Thoracic aorta (tissue), 2 donors: ENCODE data around the gene CRAT. TPM values are rescaled to one million over a fixed set of nuclear protein-coding genes. Genes with fewer than 3 reads are reported as not detected.

Source experiments
- ATAC-seq: fragments of 150-250 bp; one replicate; pipeline ENCODE4 v1.8.0; 2017; ENCODE audit warnings: low read depth; ENCODE audit not compliant: insufficient number of reproducible peaks, low FRiP score
- DNase-seq: peaks from one replicate; pipeline ENCODE4 v3.0.0-alpha.2; 2020; ENCODE audit warnings: low spot score
- H3K27ac ChIP-seq, 2 donors: fragments of 200-600 bp; sonication (generic); 1 replicate in 1 of 2; 2 replicates in 1 of 2; pipeline ENCODE4 v1.5.1; 2016; ENCODE audit warnings: mild to moderate bottlenecking in 2 of 2, moderate library complexity in 2 of 2
- H3K27me3 ChIP-seq: fragments of 200-600 bp; sonication (generic); replicated peaks from 2 replicates; pipeline ENCODE4 v1.6.0; 2016; ENCODE audit warnings: mild to moderate bottlenecking; ENCODE audit not compliant: insufficient read depth
- H3K36me3 ChIP-seq: fragments of 200-600 bp; sonication (generic); one replicate; pipeline ENCODE4 v1.5.1; 2016
- H3K4me1 ChIP-seq, 2 donors: fragments of 200-600 bp; sonication (generic); 1 replicate in 1 of 2; 2 replicates in 1 of 2; pipeline versions ENCODE4 v1.5.1 to v1.6.0; 2016; ENCODE audit warnings: low read depth in 2 of 2, mild to moderate bottlenecking in 1 of 2; ENCODE audit not compliant: control insufficient read depth in 1 of 2
- H3K4me3 ChIP-seq: fragments of 200-600 bp; sonication (generic); 2 replicates; pipeline ENCODE4 v1.5.1; 2016; ENCODE audit warnings: mild to moderate bottlenecking
- H3K9me3 ChIP-seq: fragments of 200-600 bp; sonication (generic); 2 replicates; pipeline ENCODE4 v1.5.1; 2016
- CTCF ChIP-seq: fragments of 200-600 bp; sonication (generic); IDR thresholded peaks from one replicate; pipeline ENCODE4 v1.5.1; 2019; ENCODE audit warnings: antibody characterized with exemption
- total RNA-seq, 2 donors: library from RNA; depleted of rRNA; stranded (reverse); fragments of >200 nt; gene quantifications; one replicate each; pipeline versions ENCODE4 v1.1.0 to v1.2.3, GENCODE V29; 2016

Gene CRAT
- total RNA-seq, 2 donors from 2014 or later: 57.8 to 102 TPM

DNA sequence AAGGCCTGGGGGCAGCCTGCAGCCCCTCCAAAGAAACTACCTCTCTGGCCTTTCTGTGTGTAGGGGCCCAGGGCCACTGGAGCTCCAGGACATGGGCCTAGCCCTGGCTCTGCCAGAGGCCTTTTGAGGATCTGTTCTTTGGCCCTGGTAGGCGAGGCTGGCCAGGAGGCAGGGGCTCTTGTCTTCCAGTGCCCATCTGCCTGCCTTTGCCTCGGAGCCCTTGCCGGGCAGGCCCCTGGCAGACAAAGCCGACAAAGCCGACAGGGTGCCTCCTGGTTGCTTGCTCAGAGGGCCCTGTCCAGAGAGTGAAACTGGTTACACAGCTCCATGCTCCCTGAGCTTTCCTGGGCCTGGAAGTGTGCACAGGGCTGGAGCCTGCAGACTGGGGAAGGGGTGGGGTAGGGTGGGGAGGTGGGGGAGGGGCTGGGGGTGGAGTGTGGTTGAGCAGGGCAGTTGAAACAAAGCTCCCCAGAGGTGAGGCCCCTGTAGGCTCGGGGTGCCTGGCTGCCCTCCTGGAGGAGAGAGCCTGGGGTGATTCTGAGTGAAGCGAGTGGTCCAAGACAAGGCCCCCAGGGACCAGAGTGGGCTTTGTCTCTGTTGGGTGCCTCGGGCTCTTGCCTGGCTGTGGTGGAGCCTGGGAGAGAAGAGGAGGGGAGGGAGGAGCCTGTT, 29.9 kb upstream of the CRAT start:
- Histone ChIP-seq H3K4me1 (peaks cover 62 to 84% of the 10 kb centered on the region in 2 donors), H3K27ac (peak overlapping the region; percentile 100), H3K36me3 (peaks cover 9% of the 10 kb centered on the region), H3K4me3 (peak overlapping the region; percentile 76), H3K9me3 (no peaks in the 10 kb centered on the region), H3K27me3 (no peaks in the 10 kb centered on the region)
- no peak for TF ChIP-seq CTCF
- ATAC-seq (no peak), DNase-seq (no peak)

GRCh38 chr9:129139993-129140396, 29.4 kb upstream of the CRAT start:
- ATAC-seq (peak; percentile 62), DNase-seq (peak; percentile 95)
- H3K9me3 ChIP-seq: no peaks in the 10 kb centered on the region
- H3K27ac ChIP-seq: peak overlapping the region; percentile 100
- no peaks in the 10 kb centered on the region for H3K27me3 ChIP-seq
- H3K4me1 ChIP-seq: peaks cover 57 to 79% of the 10 kb centered on the region in 2 donors
- no peak for TF ChIP-seq CTCF
- H3K4me3 ChIP-seq: peak overlapping the region; percentile 76
- peaks cover 11% of the 10 kb centered on the region for H3K36me3 ChIP-seq

GRCh38 chr9:129139233-129139992, 28.8 kb upstream of the CRAT start:
- no peaks in the 10 kb centered on the region for H3K9me3 ChIP-seq
- H3K4me1 ChIP-seq: peaks cover 57 to 73% of the 10 kb centered on the region in 2 donors
- TF ChIP-seq CTCF: peak; percentile 97

DNA sequence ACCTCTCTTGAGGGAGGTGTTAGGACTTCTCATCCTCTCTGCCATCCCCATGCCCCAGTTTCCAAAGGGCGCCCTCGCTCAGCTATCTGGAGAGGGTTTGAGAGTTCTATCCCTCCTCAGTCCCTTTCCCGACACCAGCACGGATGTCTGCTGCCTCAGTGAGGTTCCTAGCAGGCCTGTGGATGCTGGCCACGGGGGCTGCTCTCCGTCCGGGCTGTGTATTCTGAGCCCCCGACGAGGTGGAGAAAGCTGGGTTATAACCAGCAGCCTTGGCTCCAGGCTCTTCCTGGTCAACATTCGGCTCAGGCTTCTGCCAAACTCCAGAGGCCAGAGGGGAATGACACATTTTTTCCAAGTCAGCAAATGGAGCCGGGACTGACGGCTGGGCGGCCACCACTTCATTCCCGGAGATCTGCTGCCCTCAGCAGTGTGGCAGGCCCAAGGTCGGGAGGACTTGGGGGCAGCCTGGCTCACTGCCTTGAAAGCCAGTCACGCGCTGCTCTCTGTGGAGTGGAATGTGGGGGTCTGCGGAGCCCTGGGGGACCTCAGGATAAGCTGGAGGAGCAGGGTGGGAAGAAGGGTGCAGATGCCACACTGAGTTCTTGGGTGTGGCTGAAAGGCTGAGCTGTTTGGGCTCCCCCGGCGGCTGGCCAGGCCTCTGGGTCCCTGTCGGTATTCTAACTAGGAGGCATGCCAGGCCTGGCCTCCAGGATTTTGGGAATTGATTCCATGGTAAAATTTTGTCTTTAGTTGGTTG, 28.1 kb upstream of the CRAT start:
- Histone ChIP-seq H3K4me1 (peaks cover 52 to 65% of the 10 kb centered on the region in 2 donors), H3K27me3 (no peaks in the 10 kb centered on the region), H3K27ac (peak overlapping the region; percentile 100), H3K36me3 (peaks cover 21% of the 10 kb centered on the region), H3K4me3 (peak overlapping the region; percentile 76), H3K9me3 (no peaks in the 10 kb centered on the region)
- peak; percentile 58 for ATAC-seq
- no peak for DNase-seq
- no peak for TF ChIP-seq CTCF

More at GRCh38 chr9:129139233-129139992, 28.8 kb upstream of the CRAT start:
- ATAC-seq: peak; percentile 41
- Histone ChIP-seq H3K27me3 (no peaks in the 10 kb centered on the region), H3K4me3 (peak overlapping the region; percentile 76), H3K36me3 (peaks cover 16% of the 10 kb centered on the region), H3K27ac (peak overlapping the region; percentile 100)
- DNase-seq: peak; percentile 72

- H3K36me3 ChIP-seq: peaks cover 22% of the 10 kb centered on the region
- H3K4me1 ChIP-seq: peaks cover 46 to 60% of the 10 kb centered on the region in 2 donors
- H3K27me3 ChIP-seq: no peaks in the 10 kb centered on the region
Measured at GRCh38 chr9:129138144-129138462, 27.5 kb upstream of the CRAT start.

More at GRCh38 chr9:129138144-129138462, 27.5 kb upstream of the CRAT start:
- H3K27ac ChIP-seq: peak overlapping the region; percentile 100
- H3K4me3 ChIP-seq: peak overlapping the region; percentile 76
- no peak for TF ChIP-seq CTCF
- ATAC-seq (no peak), DNase-seq (no peak)
- no peaks in the 10 kb centered on the region for H3K9me3 ChIP-seq
